HuH-7.5 (cell line): ENCODE results near the gene MBTPS1.

Source experiments
- DNase-seq: peaks from one replicate; pipeline ENCODE4 v3.0.0; 2011; ENCODE audit warnings: low spot score

MBTPS1 gene

GRCh38 chr16:84052071-84052622 is 64.6 kb downstream of the MBTPS1 start:
- DNase-seq, result no peak

- no peak for DNase-seq
These were observed 66.4 kb downstream of the MBTPS1 start for GRCh38 chr16:84050316-84050715.

DNA sequence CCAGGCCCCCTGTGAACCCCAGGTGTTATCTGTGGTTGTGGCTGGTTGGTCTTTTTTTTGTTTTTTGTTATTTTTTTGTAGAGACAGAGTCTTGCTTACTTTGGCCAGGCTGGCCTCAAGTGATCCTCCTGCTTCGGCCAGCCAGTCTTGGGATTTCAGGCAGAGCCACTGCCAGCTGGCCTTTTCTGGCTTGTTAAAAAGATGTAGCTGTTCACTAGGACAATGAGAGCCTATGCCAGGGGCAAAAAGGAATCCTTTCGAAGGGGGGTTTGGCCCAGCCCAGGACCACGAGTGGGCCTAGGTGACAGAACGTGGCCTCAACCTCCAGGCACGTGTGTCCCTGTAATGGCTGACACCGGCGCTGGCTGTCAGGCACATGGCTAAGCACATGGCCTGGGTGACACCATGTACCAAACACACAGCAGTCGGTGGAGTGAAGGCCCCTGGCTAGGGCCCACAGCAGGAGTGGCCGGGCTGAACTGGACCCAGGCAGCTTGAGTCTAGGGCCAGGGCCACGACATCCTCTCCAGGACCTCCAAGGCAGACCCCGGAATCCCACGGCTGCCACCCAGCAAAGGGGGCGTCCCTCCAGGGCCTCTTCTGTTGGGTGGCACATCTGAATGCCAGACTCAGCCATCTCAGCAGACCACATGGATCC is 67.2 kb downstream of the MBTPS1 start:
- DNase-seq, result no peak

DNA sequence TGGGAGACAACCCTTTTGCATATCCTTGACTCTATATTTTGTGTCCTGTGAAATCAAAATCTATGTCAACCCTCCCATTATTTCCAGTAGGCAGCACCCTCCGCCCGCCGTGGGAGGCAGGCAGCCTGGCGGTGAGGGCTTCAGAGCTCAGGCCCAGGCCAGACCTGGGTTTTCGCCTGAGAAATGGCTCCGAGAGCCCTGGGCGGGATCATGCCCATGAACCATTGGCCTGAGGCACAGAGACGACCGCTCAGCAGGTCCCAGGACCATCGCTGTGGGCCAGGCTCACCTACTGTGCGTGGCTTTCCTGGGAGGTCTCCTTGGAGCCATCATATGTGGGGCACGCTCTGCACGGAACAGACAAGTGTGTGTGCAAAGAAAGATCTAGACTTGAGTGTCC is 67.9 kb downstream of the MBTPS1 start:
- DNase-seq, result no peak

DNA sequence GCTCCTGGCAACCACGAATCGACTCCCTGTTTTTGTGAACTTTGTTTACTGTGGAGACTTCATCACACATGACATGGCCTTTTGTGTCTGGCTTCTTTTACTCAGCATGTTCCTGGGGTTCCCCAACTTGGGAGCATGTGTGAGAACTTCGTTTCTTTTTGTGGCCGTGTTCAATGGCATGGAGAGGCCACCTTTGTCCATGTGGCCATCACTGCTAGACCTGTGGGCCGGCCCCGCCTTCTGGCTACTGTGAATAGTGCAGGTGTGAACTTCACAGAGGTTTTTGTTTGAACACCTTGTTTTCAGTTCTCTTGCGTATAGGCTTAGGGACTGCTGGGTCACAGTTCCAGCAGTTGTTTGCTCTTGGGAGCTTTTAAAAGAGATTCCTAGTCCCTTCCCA is 68.5 kb downstream of the MBTPS1 start:
- DNase-seq, result no peak

DNA sequence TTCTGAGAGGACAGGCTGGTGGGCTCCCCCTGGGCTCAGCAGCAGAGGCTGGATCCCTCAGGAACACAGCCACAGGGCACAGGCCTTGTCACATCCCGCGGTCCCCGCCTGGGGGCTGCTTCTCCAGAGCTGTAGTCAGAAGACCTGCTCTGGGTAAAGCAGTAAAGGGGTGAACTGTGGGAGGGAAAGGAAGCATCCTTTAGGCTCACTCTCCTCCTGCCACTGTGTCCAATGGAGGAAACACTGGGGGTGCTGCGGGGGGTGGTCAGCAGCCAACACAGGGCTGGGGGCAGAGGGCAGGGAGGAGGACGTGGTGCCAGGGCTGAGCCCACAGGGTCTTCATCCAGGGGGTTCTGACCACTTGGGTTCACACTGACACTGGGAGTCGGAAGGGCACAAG is 69.1 kb downstream of the MBTPS1 start:
- no peak for DNase-seq

GRCh38 chr16:84047206-84047605 is 69.5 kb downstream of the MBTPS1 start:
- no peak for DNase-seq

DNA sequence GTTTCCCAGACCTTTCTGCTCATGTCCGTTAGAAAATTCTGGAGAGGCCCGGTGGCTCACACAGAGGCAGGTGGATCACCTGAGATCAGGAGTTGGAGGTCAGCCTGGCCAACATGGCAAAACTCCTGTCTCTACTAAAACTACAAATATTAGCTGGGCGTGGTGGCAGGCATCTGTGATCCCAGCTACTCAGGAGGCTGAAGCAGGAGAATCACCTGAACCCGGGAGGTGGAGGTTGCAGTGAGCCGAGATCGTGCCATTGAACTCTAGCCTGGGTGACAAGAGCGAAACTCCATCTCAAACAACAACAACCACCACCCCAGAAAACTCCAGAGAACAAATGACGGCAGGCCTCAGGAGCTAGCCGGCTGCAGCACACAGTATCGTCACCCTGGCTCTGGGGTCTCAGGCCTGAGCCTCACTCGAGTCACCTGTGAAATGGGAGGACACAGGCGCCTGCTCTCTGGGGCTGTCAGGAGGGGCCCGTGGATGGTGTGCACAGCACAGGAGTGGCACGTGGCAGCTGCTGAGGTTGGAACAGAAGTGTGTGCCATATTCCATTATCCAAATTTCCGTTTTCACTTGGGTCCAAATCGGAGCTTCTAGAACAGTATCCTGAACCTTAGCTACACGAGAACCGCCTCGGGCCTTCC is 70.8 kb downstream of the MBTPS1 start:
- DNase-seq, result no peak

GRCh38 chr16:84045001-84045817 is 71.5 kb downstream of the MBTPS1 start:
- no peak for DNase-seq

DNA sequence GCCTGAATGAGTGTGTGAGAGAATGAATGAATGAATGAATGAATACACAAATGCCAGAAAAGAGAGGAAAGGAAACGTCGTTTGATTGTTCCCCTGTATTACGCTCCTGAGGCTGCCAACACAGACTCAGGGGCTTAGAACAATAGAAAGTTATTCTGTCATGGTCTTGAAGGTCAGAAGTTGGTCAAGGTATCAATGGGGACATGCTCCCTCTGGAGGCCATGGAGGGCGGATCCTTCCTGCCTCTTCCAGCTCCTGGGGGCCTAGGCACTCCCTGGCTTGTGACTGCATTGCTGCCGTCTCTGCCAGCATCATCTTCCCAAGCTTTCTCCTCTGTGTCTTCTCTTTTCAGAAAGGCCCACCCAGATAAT is 72.6 kb downstream of the MBTPS1 start:
- DNase-seq, result peak; percentile 69

- no peak for DNase-seq
These were observed 73.1 kb downstream of the MBTPS1 start for GRCh38 chr16:84043486-84044117.

DNA sequence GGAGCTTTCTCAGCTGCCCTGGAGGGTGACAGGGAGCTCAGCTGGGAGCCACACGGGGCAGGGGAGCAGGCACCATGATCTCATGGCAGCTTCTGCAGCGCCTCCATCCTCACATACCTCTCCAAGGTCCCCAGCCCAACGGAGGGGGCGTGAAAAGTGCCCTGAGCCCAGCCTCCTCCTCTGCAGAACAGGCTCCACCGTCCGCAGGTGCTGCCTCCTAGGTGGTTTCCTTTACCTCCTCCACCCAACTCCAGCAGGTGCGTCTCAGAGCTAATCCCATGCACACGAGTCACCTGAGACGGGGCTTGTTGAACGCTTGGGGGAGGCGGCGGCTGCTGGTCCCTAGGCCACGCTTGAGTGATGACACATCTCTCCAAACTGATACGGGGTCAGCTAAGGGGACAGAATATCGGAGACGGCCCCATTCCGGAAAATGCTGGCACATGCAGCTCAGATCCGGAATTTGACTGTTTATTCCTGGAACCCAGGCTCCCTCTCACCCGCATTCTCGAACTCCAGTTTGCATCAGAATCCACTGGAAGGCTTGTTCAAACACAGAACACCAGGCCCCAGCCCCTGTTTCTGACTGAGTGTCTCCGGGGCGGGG is 73.8 kb downstream of the MBTPS1 start:
- DNase-seq, result no peak

DNA sequence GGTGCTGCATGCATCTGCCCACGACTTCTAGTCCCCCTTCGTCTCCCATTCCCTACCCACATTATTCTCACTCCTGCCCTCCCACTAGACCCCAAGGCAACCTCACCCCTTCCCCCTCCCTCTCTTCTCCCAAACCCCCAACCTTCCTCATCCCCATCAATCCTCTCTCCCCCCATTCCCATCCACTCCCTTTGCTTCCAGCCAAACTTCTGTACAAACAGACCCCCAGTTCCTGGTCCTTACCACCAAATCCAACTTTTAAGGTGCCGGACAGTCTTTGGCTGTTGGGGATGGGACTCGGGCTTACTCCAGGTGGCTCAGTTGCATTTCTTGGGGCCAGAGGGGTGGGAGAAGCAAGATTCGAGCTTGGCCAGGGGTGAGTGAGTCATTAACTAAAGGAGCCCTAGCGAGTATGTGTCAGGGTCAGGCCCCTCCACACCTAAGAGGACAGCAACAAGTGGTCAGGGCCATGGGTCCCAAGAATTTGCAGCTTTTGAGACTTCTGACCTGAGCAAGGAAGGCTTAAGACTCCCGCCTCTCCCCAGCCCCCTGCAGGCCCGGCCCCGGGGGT is 74.3 kb downstream of the MBTPS1 start, which contains the start of gene SLC38A8:
TSS of gene SLC38A8 (minus strand) at position 488 of the 571 bp plus-strand sequence. CDS start 638 bp downstream, outside the sequence.
- DNase-seq, result no peak

- no peak for DNase-seq
These were observed 74.9 kb downstream of the MBTPS1 start for GRCh38 chr16:84041881-84042280.

DNA sequence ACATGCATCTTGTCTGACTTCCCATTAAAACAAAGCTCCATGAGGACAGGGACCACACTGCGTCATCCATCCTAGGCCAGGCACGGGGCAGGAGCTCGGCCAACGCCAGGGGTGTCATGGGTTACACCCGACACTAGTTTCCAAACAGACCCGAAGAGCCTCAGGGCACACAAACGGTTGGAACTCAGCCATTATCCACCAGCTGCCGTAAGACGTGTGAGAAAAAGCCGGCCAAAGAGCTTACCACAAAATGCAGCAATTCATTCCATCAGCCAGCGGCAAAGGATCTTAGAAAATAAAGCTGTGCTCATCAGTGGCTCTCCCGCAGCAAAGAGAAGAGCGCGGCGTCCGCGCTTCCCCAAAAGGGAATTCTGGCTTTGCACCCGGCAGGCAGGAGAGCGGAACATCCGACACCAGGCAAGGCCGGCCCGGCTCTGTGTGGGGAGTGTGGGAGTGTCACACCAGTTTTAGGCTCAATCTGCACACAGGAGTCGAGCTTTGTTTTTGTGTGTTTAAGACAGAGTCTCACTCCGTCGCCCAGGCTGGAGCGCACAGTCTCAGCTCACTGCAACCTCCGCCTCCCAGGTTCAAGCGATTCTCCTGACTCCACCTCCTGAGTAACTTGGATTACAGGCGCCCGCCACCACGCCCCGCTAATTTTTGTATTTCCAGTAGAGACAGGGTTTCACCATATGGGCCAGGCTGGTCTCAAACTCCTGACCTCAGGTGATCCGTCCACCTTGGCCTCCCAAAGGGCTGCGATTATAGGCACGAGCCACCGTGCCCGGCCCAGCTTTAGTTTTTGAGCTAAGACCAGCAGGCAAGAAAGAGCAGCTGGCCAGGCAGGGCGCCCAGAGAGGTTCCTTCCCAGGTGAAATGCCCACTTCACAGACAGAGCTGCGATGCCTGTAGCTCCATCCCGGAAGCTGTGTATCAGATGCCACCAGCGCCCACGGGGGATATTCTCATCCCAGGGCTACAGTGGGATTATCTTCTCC is 75.6 kb downstream of the MBTPS1 start:
- no peak for DNase-seq

DNA sequence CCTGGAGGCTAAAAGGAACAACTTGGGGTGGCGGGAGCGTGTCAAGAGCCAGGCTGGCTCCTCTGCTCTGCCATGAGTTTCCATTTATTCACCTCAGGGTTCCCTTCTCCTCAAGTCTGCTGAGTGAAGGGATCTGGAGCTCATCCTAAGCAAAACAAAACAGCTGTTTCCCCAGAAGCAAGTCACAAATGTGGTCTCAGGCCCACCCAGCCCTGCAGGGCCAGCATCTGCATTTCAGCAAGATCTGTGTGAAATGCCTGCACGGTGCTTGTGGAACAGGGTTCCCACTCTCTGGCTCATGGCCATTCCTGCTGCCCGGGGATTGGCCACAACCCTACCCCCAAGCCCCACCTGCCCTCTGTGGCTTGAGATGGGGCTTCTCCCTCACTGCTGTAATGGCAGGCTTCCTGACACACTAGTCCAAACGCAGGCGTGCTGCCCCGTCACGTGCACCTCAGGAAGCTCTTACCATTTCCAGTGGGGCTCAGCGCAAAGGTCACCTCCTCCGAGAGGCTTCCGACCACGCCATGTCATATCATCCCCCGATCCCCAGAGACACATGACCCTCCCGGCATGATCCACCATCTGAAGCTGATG is 76.4 kb downstream of the MBTPS1 start:
- DNase-seq, result no peak

GRCh38 chr16:84039696-84040095 is 77.0 kb downstream of the MBTPS1 start:
- no peak for DNase-seq

DNA sequence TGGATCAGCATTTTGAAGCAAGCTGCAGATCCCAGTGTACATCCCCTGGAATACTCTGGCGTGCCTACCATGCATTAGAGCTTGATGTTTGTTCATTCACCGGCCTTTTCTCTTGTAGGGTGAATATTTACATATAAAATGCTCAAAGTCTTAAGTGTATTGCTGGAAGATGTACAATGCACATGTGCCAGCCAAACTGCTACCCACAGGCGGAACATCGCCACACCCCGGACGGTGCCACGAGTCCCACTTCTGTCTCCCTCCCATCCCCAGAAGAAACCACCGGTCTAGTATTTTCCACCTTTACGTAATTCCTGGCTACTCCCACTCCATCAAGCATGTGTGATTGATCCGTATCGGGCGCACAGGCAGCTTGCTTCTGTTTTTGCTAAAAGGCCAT is 78.3 kb downstream of the MBTPS1 start:
- no peak for DNase-seq

DNA sequence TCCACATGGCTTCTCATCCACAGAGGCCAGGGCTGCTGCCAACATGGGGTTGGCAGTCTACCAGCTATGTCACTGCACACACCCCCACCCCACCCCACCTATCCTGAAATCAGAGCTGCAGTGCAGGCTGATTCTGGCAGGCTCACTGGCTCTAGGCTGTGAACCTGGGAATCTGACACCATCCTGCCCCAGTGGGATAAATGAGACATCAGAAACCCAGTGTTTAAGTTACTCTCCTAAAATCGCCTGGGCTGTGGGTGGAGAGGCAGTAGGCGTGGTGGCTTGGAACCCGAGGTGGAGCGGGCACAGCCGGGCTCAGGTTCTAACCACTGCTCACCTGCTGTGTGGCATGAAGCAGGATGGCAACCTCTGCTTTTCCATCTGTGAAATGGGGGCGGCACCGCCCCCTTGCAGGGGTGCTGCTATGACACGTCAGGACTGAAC is 79.7 kb downstream of the MBTPS1 start:
- no peak for DNase-seq

DNA sequence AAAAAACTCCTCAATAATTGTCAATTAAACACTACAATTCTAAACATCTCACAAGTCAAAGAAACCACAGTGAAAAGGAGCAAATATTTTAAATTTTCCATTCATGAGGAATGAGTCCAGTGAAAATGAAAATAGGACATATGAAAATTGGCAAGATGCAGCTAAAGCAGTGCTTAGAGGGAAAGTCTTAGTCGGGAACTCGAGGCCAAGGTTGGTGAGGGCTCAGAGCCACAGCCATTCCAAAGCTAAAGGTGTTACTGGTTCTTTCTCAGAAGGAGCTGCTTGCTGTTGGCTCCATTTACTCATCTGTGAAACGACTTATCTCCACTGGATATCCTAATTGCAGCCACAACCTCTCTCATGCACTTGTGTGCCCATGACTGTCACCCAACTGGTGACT is 80.6 kb downstream of the MBTPS1 start:
- no peak for DNase-seq
